K562 (cell line): ENCODE measurements around the gene COL5A1. TPM values are rescaled to one million over a fixed set of nuclear protein-coding genes. Genes with fewer than 3 reads are reported as not detected.

ENCODE experiments used
- BCLAF1 ChIP-seq, 2 experiments: fragments of 450-650 bp in 1 of 2; IDR thresholded peaks; 2 replicates each; pipeline ENCODE4 v1.6.1; 2011 to 2017; ENCODE audit warnings: low read depth in 2 of 2, antibody characterized with exemption in 1 of 2, borderline replicate concordance in 1 of 2, low read length in 1 of 2, mild to moderate bottlenecking in 1 of 2, mixed read lengths in 1 of 2; ENCODE audit not compliant: control insufficient read depth in 1 of 2
- CREB3L1 ChIP-seq: fragments of 450-650 bp; IDR thresholded peaks from 2 replicates; pipeline ENCODE4 v1.6.1; 2014; ENCODE audit warnings: low read depth, mild to moderate bottlenecking, moderate library complexity, borderline replicate concordance
- E2F4 ChIP-seq: sonication (generic); formaldehyde crosslinking; IDR thresholded peaks from 2 replicates; pipeline ENCODE4 v1.8.0; 2022; ENCODE audit warnings: mild to moderate bottlenecking, low read depth, missing genetic modification reagents
- IFI16 ChIP-seq: fragments of 250-450 bp; sonication (Bioruptor Pico); IDR thresholded peaks from 2 replicates; pipeline ENCODE4 v2.1.2; 2022; ENCODE audit warnings: mild to moderate bottlenecking, inconsistent platforms
- POLR3G ChIP-seq: IDR thresholded peaks from 2 replicates; pipeline ENCODE4 v1.6.1; 2011; ENCODE audit not compliant: insufficient read length, insufficient replicate concordance; ENCODE audit errors: extremely low read depth
- TRIM24 ChIP-seq, 2 experiments: fragments of 450-650 bp; IDR thresholded peaks; 2 replicates each; pipeline ENCODE4 v1.6.1; 2016
- TRIM25 ChIP-seq: fragments of 450-650 bp; IDR thresholded peaks from 2 replicates; pipeline ENCODE4 v1.7.0; 2016; ENCODE audit warnings: borderline replicate concordance
- ZNF507 ChIP-seq: conservative IDR thresholded peaks from 2 replicates; pipeline ENCODE4 v1.6.1; 2017; ENCODE audit warnings: missing genetic modification characterization, missing compliant biosample characterization
- ZNF512 ChIP-seq: IDR thresholded peaks from 2 replicates; pipeline ENCODE4 v1.6.1; 2016; ENCODE audit warnings: missing genetic modification characterization, missing compliant biosample characterization
- polyA plus RNA-seq, 8 experiments: library from polyadenylated mRNA; depleted of rRNA in 4 of 8; stranded (reverse) in 5 of 8; unstranded in 3 of 8; fragments of >200 nt; fragmentation: Nextera tagmentation in 2 of 8; fragmentation: Illumina TruSeq in 1 of 8; extraction: Ambion mirVana in 2 of 8; extraction: Trizol in 1 of 8; gene quantifications; 2 replicates each; pipeline versions ENCODE4 v1.2.1 to v1.2.3, GENCODE V29; 2011 to 2014; ENCODE audit warnings: inconsistent platforms in 1 of 8, missing spikeins in 1 of 8
- total RNA-seq, 7 experiments: library from RNA; depleted of rRNA in 6 of 7; stranded (reverse); fragments of >200 nt in 6 of 7; fragmentation: Illumina TruSeq in 2 of 7; extraction: Trizol in 2 of 7; gene quantifications; 2 replicates each; pipeline versions ENCODE4 v1.2.1 to v1.2.3, GENCODE V29; 2011 to 2021; ENCODE audit warnings: low replicate concordance in 1 of 7

The COL5A1 gene
- total and polyA plus RNA-seq, 9 of the 15 experiments (the other 6 are each of a cell fraction or from before 2014, with no cell fraction given), result under 0.01 to 0.13 (median 0.04) TPM; not detected in 6

- TF ChIP-seq BCLAF1 (IDR thresholded peaks at IDR 0.05; ENCODE audit: borderline replicate concordance in 1 of 2, control insufficient read depth in 1 of 2, low read depth in 2 of 2, low read length in 1 of 2), result no peak
- no peak for TF ChIP-seq IFI16
- no peak for TF ChIP-seq POLR3G
- no peak for TF ChIP-seq CREB3L1
- TF ChIP-seq E2F4 (CRISPR knock-in tag), result no peak
- TF ChIP-seq ZNF512, result no peak
- no peak for TF ChIP-seq ZNF507 (tag)
- no peak for TF ChIP-seq TRIM25
- no peak for TF ChIP-seq TRIM24 (IDR thresholded peaks at IDR 0.05)
Observed at GRCh38 chr9:134677743-134678142, 36.1 kb downstream of the COL5A1 start (continued).
